Measurements from ENCODE around the gene IL36A. TPM values are rescaled to one million over a fixed set of nuclear protein-coding genes. Genes with fewer than 3 reads are reported as not detected.
A peak's percentile ranks its signal among the peaks of the same experiment; 100 is the strongest.

IL36A gene
- total and polyA plus RNA-seq, 3 experiments from 2014 or later, result not detected

DNA sequence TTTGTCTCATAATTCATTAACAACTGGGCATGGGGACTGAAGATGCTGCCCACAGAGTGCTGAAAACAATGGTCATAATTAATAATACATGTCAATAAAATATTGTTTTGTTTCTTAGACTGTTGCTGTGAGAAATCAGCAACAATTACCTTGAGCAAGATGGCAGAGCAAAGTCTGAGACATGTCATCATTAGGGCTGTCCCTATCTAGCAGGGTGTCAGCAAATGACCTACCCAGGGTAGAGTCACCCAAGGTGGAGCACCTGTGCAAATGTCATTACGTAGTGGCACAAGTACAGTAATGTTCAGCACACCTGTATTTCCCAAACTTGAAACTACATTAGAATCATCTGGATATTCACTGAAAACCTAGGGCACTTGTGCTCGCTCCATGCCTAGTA is 10.6 kb upstream of the IL36A start:
- no peaks in the 10 kb centered on the region for H3K27me3 ChIP-seq (ENCODE audit: insufficient read depth, low read length, poor library complexity, severe bottlenecking)
- Mint-ChIP-seq H3K36me3 (peaks cover 0 to 18% (median 6%) of the 10 kb centered on the region in 3 donors), H3K9me3 (peaks cover 21 to 37% (median 24%) of the 10 kb centered on the region in 5 donors), H3K27me3 (peaks cover 7 to 16% of the 10 kb centered on the region in 2 donors), H3K4me1 (peaks cover 23 to 34% (median 33%) of the 10 kb centered on the region in 3 donors), H3K4me3 (no peak overlapping the region), H3K27ac (no peak overlapping the region)
- H3K9me3 ChIP-seq (ENCODE audit: low read length), result peaks cover 10% of the 10 kb centered on the region
- H3K4me1 ChIP-seq (ENCODE audit: insufficient read depth, low read length), result peaks cover 37% of the 10 kb centered on the region
- DNase-seq, result no peak
- ChIA-PET POLR2A (no interaction called here), CTCF (no interaction called here)
- H3K27ac ChIP-seq (ENCODE audit: low read depth, low read length), result no peak overlapping the region
- H3K4me3 ChIP-seq (ENCODE audit: low read length), result no peak overlapping the region
- no peaks in the 10 kb centered on the region for H3K36me3 ChIP-seq (ENCODE audit: insufficient read depth, low read length)

- H3K36me3 ChIP-seq (ENCODE audit: insufficient read depth, low read length), result no peaks in the 10 kb centered on the region
- Mint-ChIP-seq H3K27ac (peak overlapping the region; percentile 78 to 96 (median 90)), H3K9me3 (peaks cover 22 to 36% (median 24%) of the 10 kb centered on the region in 5 donors), H3K27me3 (peaks cover 8 to 14% of the 10 kb centered on the region in 2 donors), H3K4me3 (peak overlapping the region; percentile 25 to 91 (median 81)), H3K4me1 (peaks cover 23 to 34% (median 33%) of the 10 kb centered on the region in 3 donors), H3K36me3 (peaks cover 0 to 19% (median 6%) of the 10 kb centered on the region in 3 donors)
- POLR2A ChIA-PET, result interaction anchor here (1.0 kb wide), 1 partner anchor 180 kb away, joined by 4 read pairs; no protein-coding TSS in a partner anchor
- no peaks in the 10 kb centered on the region for H3K27me3 ChIP-seq (ENCODE audit: insufficient read depth, low read length, poor library complexity, severe bottlenecking)
- peaks cover 16% of the 10 kb centered on the region for H3K9me3 ChIP-seq (ENCODE audit: low read length)
- CTCF ChIA-PET, result no interaction called here
- peak overlapping the region; percentile 26 for H3K4me3 ChIP-seq (ENCODE audit: low read length)
- peak in 1 of 5 donors; percentile 37 for DNase-seq
- H3K27ac ChIP-seq (ENCODE audit: low read depth, low read length), result no peak overlapping the region
- H3K4me1 ChIP-seq (ENCODE audit: insufficient read depth, low read length), result peaks cover 37% of the 10 kb centered on the region
These were observed 9.8 kb upstream of the IL36A start for GRCh38 chr2:112995346-112995920.

DNA sequence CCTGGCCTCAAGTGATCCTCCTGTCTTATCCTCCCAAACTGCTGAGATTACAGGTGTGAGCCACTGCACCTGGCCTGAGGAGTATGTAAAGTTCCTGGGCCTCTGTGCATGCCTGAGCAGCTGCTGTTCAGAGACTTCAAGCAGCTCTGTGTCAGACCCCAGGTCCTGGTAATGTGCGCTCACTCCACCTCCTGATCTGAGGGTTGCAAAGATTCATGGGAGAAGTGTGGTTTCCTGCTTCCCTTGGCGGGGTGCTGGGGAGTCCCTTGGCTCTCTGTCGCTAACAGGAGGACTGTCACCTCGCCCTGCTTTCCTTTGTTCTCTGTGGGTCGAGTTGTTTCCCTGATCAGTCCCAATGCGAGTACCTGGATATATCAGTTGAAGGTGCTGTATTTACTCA is 8.6 kb upstream of the IL36A start:
- H3K27me3 Mint-ChIP-seq, result peaks cover 8 to 14% of the 10 kb centered on the region in 2 donors
- Histone ChIP-seq H3K9me3 (ENCODE audit: low read length) (peaks cover 16% of the 10 kb centered on the region), H3K27me3 (ENCODE audit: insufficient read depth, low read length, poor library complexity, severe bottlenecking) (no peaks in the 10 kb centered on the region), H3K36me3 (ENCODE audit: insufficient read depth, low read length) (no peaks in the 10 kb centered on the region), H3K27ac (ENCODE audit: low read depth, low read length) (no peak overlapping the region), H3K4me1 (ENCODE audit: insufficient read depth, low read length) (peaks cover 37% of the 10 kb centered on the region), H3K4me3 (ENCODE audit: low read length) (peak overlapping the region; percentile 6)
- ChIA-PET CTCF (interaction anchor here (0.7 kb wide), 1 partner anchor 83 kb away, joined by 3 read pairs; no protein-coding TSS in a partner anchor), POLR2A (interaction anchor here (0.6 kb wide), 1 partner anchor 12 kb away, joined by 3 read pairs; no protein-coding TSS in a partner anchor)
- peaks cover 23 to 34% (median 33%) of the 10 kb centered on the region in 3 donors for H3K4me1 Mint-ChIP-seq
- DNase-seq, result peak; percentile 31 to 90 (median 74)
- H3K9me3 Mint-ChIP-seq, result peaks cover 30 to 39% (median 34%) of the 10 kb centered on the region in 5 donors
- peaks cover 0 to 27% (median 8%) of the 10 kb centered on the region in 3 donors for H3K36me3 Mint-ChIP-seq
- H3K4me3 Mint-ChIP-seq, result peak overlapping the region; percentile 9 to 81 (median 53)
- peak overlapping the region; percentile 43 to 90 (median 80) for H3K27ac Mint-ChIP-seq

DNA sequence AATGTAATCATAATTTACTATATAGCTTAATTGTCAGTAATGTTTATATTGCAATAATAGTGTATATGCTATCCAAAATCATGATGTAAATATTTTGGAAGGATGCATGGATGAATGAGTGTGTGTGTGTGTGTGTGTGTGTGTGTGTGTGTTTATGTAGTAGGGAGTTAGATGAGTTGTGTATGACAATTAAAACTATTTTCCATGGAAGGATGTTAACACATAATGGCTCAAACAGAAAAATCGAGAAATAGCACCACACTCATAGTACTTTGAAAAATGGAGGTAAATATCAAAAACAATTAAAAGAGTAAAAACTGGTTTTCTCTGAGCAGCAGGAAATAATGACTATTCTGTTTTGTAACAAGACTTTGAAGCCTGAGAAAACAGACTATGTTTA is 8.1 kb upstream of the IL36A start:
- Histone ChIP-seq H3K36me3 (ENCODE audit: insufficient read depth, low read length) (no peaks in the 10 kb centered on the region), H3K27ac (ENCODE audit: low read depth, low read length) (no peak overlapping the region), H3K9me3 (ENCODE audit: low read length) (peaks cover 12% of the 10 kb centered on the region), H3K4me3 (ENCODE audit: low read length) (peak overlapping the region; percentile 6), H3K27me3 (ENCODE audit: insufficient read depth, low read length, poor library complexity, severe bottlenecking) (no peaks in the 10 kb centered on the region), H3K4me1 (ENCODE audit: insufficient read depth, low read length) (peaks cover 37% of the 10 kb centered on the region)
- POLR2A ChIA-PET, result no interaction called here
- H3K27ac Mint-ChIP-seq, result peak overlapping the region; percentile 43 to 90 (median 80)
- peaks cover 23 to 34% (median 33%) of the 10 kb centered on the region in 3 donors for H3K4me1 Mint-ChIP-seq
- H3K9me3 Mint-ChIP-seq, result peaks cover 28 to 37% (median 31%) of the 10 kb centered on the region in 5 donors
- peak overlapping the region in 5 of 7 donors; percentile 2 to 70 (median 9) for H3K4me3 Mint-ChIP-seq
- CTCF ChIA-PET, result interaction anchor here (0.7 kb wide), 1 partner anchor 83 kb away, joined by 3 read pairs; no protein-coding TSS in a partner anchor
- peaks cover 5 to 15% of the 10 kb centered on the region in 2 donors for H3K27me3 Mint-ChIP-seq
- DNase-seq, result no peak
- H3K36me3 Mint-ChIP-seq, result peaks cover 0 to 27% (median 6%) of the 10 kb centered on the region in 3 donors

- Mint-ChIP-seq H3K9me3 (peaks cover 16 to 30% (median 24%) of the 10 kb centered on the region in 5 donors), H3K4me3 (no peak overlapping the region), H3K27me3 (peaks cover 5 to 7% of the 10 kb centered on the region in 2 donors), H3K4me1 (peaks cover 19 to 23% (median 23%) of the 10 kb centered on the region in 3 donors), H3K36me3 (peaks cover 0 to 27% (median 1%) of the 10 kb centered on the region in 3 donors), H3K27ac (peak overlapping the region in 1 of 8 donors; percentile 22)
- Histone ChIP-seq H3K27ac (ENCODE audit: low read depth, low read length) (no peak overlapping the region), H3K4me1 (ENCODE audit: insufficient read depth, low read length) (peaks cover 20% of the 10 kb centered on the region), H3K36me3 (ENCODE audit: insufficient read depth, low read length) (no peaks in the 10 kb centered on the region), H3K9me3 (ENCODE audit: low read length) (peaks cover 10% of the 10 kb centered on the region), H3K4me3 (ENCODE audit: low read length) (no peak overlapping the region), H3K27me3 (ENCODE audit: insufficient read depth, low read length, poor library complexity, severe bottlenecking) (no peaks in the 10 kb centered on the region)
- CTCF ChIA-PET, result interaction anchor here (1.0 kb wide), 1 partner anchor 206 kb away, joined by 3 read pairs; no protein-coding TSS in a partner anchor
- POLR2A ChIA-PET, result no interaction called here
- DNase-seq, result no peak
These were observed 4.8 kb upstream of the IL36A start for GRCh38 chr2:113000436-113000835.

DNA sequence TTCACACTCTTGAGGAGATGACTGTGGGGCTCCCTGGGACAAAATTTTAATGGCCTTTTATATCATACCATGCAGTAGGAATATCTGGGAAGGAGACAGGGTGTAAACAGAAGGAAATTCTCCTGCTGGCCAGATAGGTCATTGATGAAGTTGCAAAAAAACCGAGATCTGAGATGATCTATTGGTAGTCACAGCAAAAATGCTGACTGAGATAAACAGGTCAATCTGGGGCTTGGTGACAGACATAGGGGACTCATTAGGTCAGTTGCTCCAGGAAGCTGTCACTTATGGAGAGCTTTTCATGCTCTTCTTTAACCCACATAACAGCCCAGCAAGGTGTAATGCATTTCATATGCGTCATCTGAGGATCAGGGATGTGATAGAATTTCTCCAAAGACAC is 2.6 kb upstream of the IL36A start:
- ChIA-PET POLR2A (no interaction called here), CTCF (no interaction called here)
- Histone ChIP-seq H3K36me3 (ENCODE audit: insufficient read depth, low read length) (no peaks in the 10 kb centered on the region), H3K4me1 (ENCODE audit: insufficient read depth, low read length) (peaks cover 2% of the 10 kb centered on the region), H3K27ac (ENCODE audit: low read depth, low read length) (no peak overlapping the region), H3K27me3 (ENCODE audit: insufficient read depth, low read length, poor library complexity, severe bottlenecking) (no peaks in the 10 kb centered on the region), H3K9me3 (ENCODE audit: low read length) (peaks cover 10% of the 10 kb centered on the region), H3K4me3 (ENCODE audit: low read length) (no peak overlapping the region)
- Mint-ChIP-seq H3K36me3 (peaks cover 0 to 27% (median 1%) of the 10 kb centered on the region in 3 donors), H3K9me3 (peaks cover 16 to 30% (median 24%) of the 10 kb centered on the region in 5 donors), H3K4me3 (no peak overlapping the region), H3K4me1 (peaks cover 0 to under 1% (median under 1%) of the 10 kb centered on the region in 3 donors), H3K27ac (no peak overlapping the region), H3K27me3 (peaks cover 5 to 7% of the 10 kb centered on the region in 2 donors)
- no peak for DNase-seq

- POLR2A ChIA-PET, result no interaction called here
- no peaks in the 10 kb centered on the region for H3K9me3 ChIP-seq (ENCODE audit: low read length)
- Mint-ChIP-seq H3K4me3 (no peak overlapping the region), H3K27ac (no peak overlapping the region), H3K9me3 (no peaks in the 10 kb centered on the region), H3K27me3 (peaks cover under 1 to 18% of the 10 kb centered on the region in 2 donors), H3K36me3 (no peaks in the 10 kb centered on the region), H3K4me1 (no peaks in the 10 kb centered on the region)
- no peaks in the 10 kb centered on the region for H3K4me1 ChIP-seq (ENCODE audit: insufficient read depth, low read length)
- H3K4me3 ChIP-seq (ENCODE audit: low read length), result no peak overlapping the region
- CTCF ChIA-PET, result no interaction called here
- H3K36me3 ChIP-seq (ENCODE audit: insufficient read depth, low read length), result no peaks in the 10 kb centered on the region
- H3K27ac ChIP-seq (ENCODE audit: low read depth, low read length), result no peak overlapping the region
- DNase-seq, result no peak
- H3K27me3 ChIP-seq (ENCODE audit: insufficient read depth, low read length, poor library complexity, severe bottlenecking), result no peaks in the 10 kb centered on the region
These were observed 2.0 kb downstream of the IL36A start for GRCh38 chr2:113007250-113007649.

- H3K4me3 ChIP-seq (ENCODE audit: low read length), result no peak overlapping the region
- H3K36me3 Mint-ChIP-seq, result no peaks in the 10 kb centered on the region
- H3K9me3 Mint-ChIP-seq, result no peaks in the 10 kb centered on the region
- peaks cover 2 to 26% of the 10 kb centered on the region in 2 donors for H3K27me3 Mint-ChIP-seq
- ChIA-PET CTCF (no interaction called here), POLR2A (no interaction called here)
- H3K9me3 ChIP-seq (ENCODE audit: low read length), result no peaks in the 10 kb centered on the region
- no peak for DNase-seq
- no peak overlapping the region for H3K4me3 Mint-ChIP-seq
- H3K27ac ChIP-seq (ENCODE audit: low read depth, low read length), result no peak overlapping the region
- no peak overlapping the region for H3K27ac Mint-ChIP-seq
- no peaks in the 10 kb centered on the region for H3K27me3 ChIP-seq (ENCODE audit: insufficient read depth, low read length, poor library complexity, severe bottlenecking)
- no peaks in the 10 kb centered on the region for H3K4me1 ChIP-seq (ENCODE audit: insufficient read depth, low read length)
- no peaks in the 10 kb centered on the region for H3K36me3 ChIP-seq (ENCODE audit: insufficient read depth, low read length)
- no peaks in the 10 kb centered on the region for H3K4me1 Mint-ChIP-seq
These were observed 4.4 kb downstream of the IL36A start for GRCh38 chr2:113009622-113010021.

Measured in CD8-positive, alpha-beta memory T cell (primary cell).